GM12878 (cell line): ENCODE results near the gene PRAF2. TPM values are rescaled to one million over a fixed set of nuclear protein-coding genes. Genes with fewer than 3 reads are reported as not detected.

Experiments used
- ATF7 ChIP-seq: fragments of 450-650 bp; IDR thresholded peaks from 2 replicates; pipeline ENCODE4 v1.6.1; 2016; ENCODE audit warnings: low read depth, mild to moderate bottlenecking
- BCL11A ChIP-seq: IDR thresholded peaks from 2 replicates; pipeline ENCODE4 v1.6.1; 2011; ENCODE audit warnings: low read depth, low read length
- E2F8 ChIP-seq: fragments of 450-650 bp; IDR thresholded peaks from 2 replicates; pipeline ENCODE4 v1.6.1; 2018; ENCODE audit warnings: mild to moderate bottlenecking, low read depth, moderate library complexity; ENCODE audit not compliant: partially characterized antibody
- GABPA ChIP-seq: IDR thresholded peaks from 2 replicates; pipeline ENCODE4 v1.6.1; 2014; ENCODE audit warnings: antibody characterized with exemption, low read depth, mild to moderate bottlenecking, inconsistent platforms
- KLF5 ChIP-seq: fragments of 450-650 bp; IDR thresholded peaks from 2 replicates; pipeline ENCODE4 v1.6.1; 2014; ENCODE audit warnings: mild to moderate bottlenecking; ENCODE audit not compliant: partially characterized antibody
- MEF2A ChIP-seq: IDR thresholded peaks from 2 replicates; pipeline ENCODE4 v1.6.1; 2011; ENCODE audit warnings: low read depth, mild to moderate bottlenecking, low read length, moderate library complexity; ENCODE audit not compliant: insufficient read depth
- NRF1 ChIP-seq: conservative IDR thresholded peaks from 2 replicates; pipeline ENCODE4 v1.6.1; 2011; ENCODE audit warnings: mild to moderate bottlenecking, low read depth, low read length, improper control_type of control experiment
- REST ChIP-seq: IDR thresholded peaks from 2 replicates; pipeline ENCODE4 v1.6.1; 2012; ENCODE audit warnings: mild to moderate bottlenecking, low read depth, low read length
- SIN3A ChIP-seq: IDR thresholded peaks from 2 replicates; pipeline ENCODE4 v1.6.1; 2012; ENCODE audit warnings: low read depth, low read length, improper control_type of control experiment
- SMAD5 ChIP-seq: IDR thresholded peaks from 2 replicates; pipeline ENCODE4 v1.6.1; 2016; ENCODE audit warnings: antibody characterized with exemption, low read depth
- SRF ChIP-seq, 2 experiments: IDR thresholded peaks; 2 replicates each; pipeline ENCODE4 v1.6.1; 2011; ENCODE audit warnings: low read depth in 2 of 2, low read length in 2 of 2, mild to moderate bottlenecking in 1 of 2, moderate library complexity in 1 of 2
- STAT3 ChIP-seq: IDR thresholded peaks from 2 replicates; pipeline ENCODE4 v1.6.1; 2011; ENCODE audit warnings: low read depth, low read length, improper control_type of control experiment
- TAF1 ChIP-seq: IDR thresholded peaks from 2 replicates; pipeline ENCODE4 v1.6.1; 2011; ENCODE audit warnings: mild to moderate bottlenecking, low read depth, low read length, borderline replicate concordance
- USF1 ChIP-seq: IDR thresholded peaks from 2 replicates; pipeline ENCODE4 v1.6.1; 2011; ENCODE audit warnings: borderline replicate concordance, low read depth, mild to moderate bottlenecking, moderate library complexity, mixed read lengths, low read length; ENCODE audit not compliant: insufficient read depth; ENCODE audit errors: extremely low read length
- ZBTB40 ChIP-seq: fragments of 450-650 bp; IDR thresholded peaks from 2 replicates; pipeline ENCODE4 v1.6.1; 2016; ENCODE audit warnings: mild to moderate bottlenecking, moderate library complexity, borderline replicate concordance
- polyA plus RNA-seq, 11 experiments: library from polyadenylated mRNA; depleted of rRNA in 4 of 11; unstranded in 6 of 11; stranded (reverse) in 5 of 11; fragments of >200 nt; fragmentation: Nextera tagmentation in 4 of 11; fragmentation: Illumina TruSeq in 1 of 11; extraction: Ambion mirVana in 4 of 11; extraction: Trizol in 1 of 11; gene quantifications; 1 replicate in 1 of 11; 2 replicates in 10 of 11; pipeline versions ENCODE4 v1.2.1 to v1.2.3, GENCODE V29; 2011 to 2016; ENCODE audit warnings: inconsistent platforms in 2 of 11, missing spikeins in 2 of 11, low read depth in 1 of 11
- total RNA-seq, 4 experiments: library from RNA; depleted of rRNA in 3 of 4; stranded (reverse); fragments of >200 nt in 3 of 4; fragmentation: Illumina TruSeq in 1 of 4; extraction: Trizol in 1 of 4; gene quantifications; 2 replicates each; pipeline versions ENCODE4 v1.2.1 to v1.2.3, GENCODE V29; 2013 to 2021

PRAF2 gene
- total and polyA plus RNA-seq, 10 of the 15 experiments (the other 5 are each of a cell fraction or from before 2014, with no cell fraction given): 0.80 to 16.7 (median 7.0) TPM

- TF ChIP-seq ZBTB40: no peak
- peak; percentile 74 for TF ChIP-seq GABPA
- peak; percentile 81 for TF ChIP-seq USF1
- no peak for TF ChIP-seq SIN3A
- TF ChIP-seq TAF1: no peak
- TF ChIP-seq MEF2A: 0 out of 2 replicates have a peak, but pooled peaks have one; percentile 29
- TF ChIP-seq STAT3: no peak
- no peak for TF ChIP-seq E2F8
- TF ChIP-seq SMAD5: no peak
- TF ChIP-seq REST: no peak
- no peak for TF ChIP-seq SRF (IDR thresholded peaks at IDR 0.05; ENCODE audit: low read depth in 2 of 2, low read length in 2 of 2)
- no peak for TF ChIP-seq KLF5
- TF ChIP-seq ATF7: no peak
- no peak for TF ChIP-seq BCL11A
- TF ChIP-seq NRF1: no peak
These were observed at the start of gene PRAF2 (continued) for GRCh38 chrX:49073601-49074575.
